ENCODE results near the gene RNF123.

The RNF123 gene

DNA sequence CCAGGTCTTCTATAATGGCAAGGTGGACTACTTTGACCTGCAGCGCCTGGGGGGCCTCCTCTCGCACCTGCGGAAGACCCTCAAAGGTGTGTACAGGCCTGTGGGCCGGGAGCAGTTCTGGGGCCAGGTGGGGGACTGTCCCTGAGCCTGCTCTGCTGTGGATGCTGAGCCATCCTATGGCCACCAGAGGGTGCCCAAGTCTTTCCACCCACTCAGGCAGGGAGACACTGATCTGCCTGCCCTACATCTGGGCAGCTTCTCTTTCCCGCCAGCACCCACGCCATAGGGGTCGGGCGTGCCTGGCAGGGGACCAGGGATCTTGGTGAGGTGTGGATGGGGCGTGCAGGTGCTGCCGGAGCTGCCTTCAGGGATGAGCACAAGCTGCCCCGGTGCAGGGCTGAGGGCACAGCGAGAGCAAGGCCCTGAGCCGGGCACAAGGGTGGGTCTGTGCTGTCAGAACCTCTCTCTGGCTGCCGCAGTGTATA is 14.1 kb downstream of the RNF123 start:
- peak; percentile 54 for DNase-seq (ENCODE audit: low read depth)

DNA sequence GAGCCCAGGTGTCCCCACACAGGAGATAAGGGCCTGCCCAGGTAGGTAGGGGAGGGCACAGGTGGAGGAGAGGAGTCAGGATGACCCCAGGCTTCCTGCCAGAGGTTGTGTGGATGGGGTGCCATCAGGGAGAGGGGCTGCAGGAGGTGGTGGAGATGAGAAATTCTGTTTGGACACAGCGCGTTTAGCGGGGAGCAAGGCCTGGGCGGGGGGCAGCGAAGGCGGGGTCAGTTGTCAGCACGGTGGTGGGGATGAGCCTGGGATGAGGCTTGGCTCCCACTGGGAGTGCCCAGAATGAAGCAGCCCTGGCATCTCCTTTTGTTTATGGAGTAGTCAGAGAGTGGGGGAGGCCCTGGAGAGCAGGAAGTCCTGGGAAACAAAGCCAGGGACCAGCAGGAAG is 14.6 kb downstream of the RNF123 start:
- no peak for DNase-seq (ENCODE audit: low read depth)

DNA sequence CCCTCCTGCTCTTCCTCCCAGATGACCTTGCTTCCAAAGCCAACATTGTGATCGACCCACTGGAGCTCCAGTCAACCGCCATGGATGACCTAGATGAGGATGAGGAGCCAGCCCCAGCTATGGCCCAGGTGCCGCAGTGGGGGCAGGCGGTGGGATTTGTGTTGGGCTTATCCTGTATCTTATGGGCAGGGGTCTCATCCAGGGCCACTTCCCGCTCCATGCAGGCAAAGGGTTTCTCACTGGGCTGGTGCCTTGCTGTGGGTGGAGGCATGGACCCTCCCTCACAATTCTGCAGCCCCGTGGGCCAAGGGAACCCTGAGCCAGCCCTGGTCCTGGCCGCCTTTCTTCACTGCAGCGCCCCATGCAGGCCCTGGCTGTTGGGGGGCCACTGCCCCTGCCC is 15.3 kb downstream of the RNF123 start:
- DNase-seq (ENCODE audit: low read depth) = no peak

DNA sequence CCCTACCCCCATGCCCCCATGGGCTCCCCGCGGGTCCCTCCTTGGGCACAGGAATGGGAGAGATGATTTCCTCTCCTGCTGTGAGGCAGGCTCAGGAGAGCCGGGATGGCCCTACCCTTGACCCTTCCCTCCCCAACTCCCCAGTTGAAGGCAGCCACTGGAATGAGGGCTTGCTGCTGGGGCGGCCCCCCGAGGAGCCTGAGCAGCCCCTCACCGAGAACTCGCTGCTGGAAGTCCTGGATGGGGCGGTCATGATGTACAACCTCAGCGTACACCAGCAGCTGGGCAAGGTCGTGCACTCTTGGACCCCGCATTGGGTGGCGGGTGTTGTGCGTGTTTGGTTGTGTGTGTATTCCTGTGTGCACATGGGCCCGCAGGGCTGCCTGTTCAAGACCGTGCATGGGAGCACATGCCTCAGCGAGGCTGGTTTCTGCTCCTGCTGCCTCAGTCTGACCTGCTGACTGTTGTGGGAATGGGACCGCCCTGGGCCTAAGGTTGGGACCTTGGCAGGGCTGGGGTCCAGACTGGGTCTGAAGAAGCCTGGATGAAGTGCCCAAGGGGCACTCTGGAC is 16.1 kb downstream of the RNF123 start:
- DNase-seq (ENCODE audit: low read depth) = no peak

DNA sequence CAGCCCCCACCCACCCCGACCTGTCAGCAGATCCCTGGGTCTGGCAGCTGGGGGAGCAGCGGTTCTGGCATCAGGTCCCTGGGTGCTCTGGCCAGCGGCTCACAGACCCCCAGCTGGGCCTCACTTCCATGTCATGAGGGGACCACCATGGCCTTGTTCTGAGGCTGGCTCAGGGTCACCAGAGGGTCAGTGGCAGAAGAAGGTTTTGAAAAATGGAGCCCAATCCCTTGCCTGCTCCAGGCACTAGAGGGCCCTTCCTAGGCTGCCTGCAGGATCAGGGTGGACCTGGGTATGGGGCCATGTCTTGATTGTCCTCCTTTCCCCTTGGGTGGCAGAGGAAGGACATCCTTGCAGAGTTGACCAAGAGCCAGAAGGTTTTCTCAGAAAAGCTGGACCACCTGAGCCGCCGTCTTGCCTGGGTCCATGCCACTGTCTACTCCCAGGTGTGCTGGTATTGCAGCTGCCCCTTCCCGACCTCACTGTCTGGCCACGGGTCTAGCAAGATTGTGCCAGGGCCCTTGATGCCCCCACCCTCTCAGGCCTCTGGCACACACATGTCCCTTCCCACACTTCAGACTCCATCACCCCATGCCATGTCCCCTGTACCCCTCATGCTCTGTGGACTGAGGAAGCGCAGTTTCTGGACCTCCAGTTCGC is 17.2 kb downstream of the RNF123 start:
- DNase-seq (ENCODE audit: low read depth) = no peak

DNA sequence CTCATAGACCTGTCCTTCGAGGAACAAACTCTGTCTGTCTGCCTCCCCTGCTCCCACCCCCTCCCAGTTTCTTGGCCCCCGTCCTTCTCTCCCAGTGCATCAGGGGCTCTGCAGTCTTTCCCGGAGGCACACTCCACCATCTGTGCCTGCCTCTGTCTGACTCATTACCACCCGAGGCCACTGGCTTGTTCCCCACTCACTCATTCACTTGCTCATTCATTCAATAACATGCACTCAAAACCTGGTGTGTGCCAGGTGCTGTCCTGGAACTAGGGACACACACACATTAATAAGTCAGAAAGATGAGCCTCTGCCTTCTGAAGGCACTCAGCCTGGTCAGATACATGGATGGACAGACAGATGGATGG is 17.7 kb downstream of the RNF123 start:
- DNase-seq (ENCODE audit: low read depth) = no peak

DNA sequence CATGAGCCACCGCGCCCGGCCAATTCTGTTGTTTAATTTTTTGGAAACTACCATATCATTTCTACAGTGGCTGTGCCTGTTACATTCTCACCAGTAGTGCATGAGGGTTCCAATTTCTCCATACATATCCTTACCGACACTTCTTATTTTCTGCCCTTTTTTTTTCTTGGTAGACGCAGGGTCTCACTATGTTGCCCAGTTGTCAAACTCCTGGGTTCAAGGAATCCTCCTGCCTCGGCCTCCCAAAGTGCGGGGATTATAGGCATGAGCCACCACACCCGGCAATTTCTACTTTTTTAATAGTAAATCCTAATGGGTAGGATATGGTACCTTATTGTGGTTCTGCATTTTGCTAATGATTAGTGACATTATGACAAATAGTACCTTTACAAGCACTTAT is 20.5 kb downstream of the RNF123 start:
- no peak for DNase-seq (ENCODE audit: low read depth)

DNA sequence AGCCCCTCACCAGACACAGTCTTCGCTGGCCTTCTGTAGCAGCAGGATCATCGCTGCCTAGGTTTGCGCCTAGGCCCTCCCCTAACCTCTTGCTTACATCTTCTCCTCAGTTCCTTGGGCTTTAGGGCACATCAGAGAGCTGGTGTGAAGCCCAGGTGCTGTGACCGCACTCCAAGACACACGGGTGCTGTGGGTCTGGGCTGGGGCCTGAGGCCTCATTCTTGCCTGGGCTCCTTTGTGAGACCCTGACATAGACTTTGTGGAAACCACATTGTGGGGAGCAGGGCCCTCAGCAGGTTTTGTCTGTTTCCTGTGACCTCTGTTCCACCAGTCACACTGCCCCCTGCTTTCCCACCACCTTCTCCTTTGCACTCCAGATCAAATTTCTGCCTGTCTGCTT is 22.1 kb downstream of the RNF123 start:
- DNase-seq (ENCODE audit: low read depth) = no peak

DNA sequence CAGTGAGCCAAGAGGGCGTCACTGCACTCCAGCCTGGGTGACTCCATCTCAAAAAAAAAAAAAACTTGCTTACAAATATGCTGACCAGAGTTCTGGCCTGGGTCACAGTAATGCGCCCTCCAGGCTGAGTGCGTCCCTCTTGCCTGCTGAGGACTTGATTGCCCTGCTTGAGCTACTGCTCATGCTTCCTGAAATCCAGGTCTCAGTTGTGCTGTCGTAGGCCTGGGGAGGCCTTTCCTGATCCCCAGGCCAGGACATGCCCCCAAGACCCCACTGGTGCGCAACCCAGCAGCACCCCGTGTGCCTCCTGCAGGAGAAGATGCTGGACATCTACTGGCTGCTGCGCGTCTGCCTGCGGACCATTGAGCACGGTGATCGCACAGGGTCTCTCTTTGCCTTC is 22.8 kb downstream of the RNF123 start:
- DNase-seq (ENCODE audit: low read depth) = no peak

DNA sequence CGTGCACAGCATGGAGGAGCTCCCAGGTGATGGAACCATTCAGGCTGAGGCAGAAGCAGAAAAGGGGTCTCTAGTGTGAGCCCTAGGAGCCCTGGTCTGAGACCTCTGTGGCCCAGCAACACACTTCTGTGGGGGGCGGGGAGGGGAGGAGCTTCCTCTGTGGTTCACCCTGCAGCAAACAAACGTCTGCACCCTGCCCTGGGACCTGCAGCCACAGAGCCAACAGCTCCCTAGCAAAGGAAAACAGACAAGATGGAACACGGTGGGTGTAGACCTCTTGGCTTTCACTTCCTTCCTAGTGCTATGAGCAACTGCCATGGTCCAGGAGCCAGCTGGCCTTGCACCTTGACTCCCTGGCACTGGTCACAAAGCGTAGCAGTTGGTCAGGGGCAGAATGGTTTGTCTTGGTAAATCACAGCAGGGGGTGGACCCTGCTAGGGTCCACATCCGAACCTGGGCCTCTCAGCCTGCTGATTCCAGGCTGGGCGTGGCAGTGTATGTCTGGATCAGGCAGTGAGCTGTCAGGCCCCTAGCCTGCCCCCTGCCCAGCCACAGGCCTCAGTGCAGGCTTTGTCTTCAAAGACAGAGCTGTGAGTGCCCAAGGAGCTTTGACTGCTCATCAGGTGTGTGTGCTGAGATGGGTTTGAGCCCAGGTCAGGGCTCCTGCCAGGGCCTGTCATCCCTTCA is 23.4 kb downstream of the RNF123 start:
- DNase-seq (ENCODE audit: low read depth) = no peak

DNA sequence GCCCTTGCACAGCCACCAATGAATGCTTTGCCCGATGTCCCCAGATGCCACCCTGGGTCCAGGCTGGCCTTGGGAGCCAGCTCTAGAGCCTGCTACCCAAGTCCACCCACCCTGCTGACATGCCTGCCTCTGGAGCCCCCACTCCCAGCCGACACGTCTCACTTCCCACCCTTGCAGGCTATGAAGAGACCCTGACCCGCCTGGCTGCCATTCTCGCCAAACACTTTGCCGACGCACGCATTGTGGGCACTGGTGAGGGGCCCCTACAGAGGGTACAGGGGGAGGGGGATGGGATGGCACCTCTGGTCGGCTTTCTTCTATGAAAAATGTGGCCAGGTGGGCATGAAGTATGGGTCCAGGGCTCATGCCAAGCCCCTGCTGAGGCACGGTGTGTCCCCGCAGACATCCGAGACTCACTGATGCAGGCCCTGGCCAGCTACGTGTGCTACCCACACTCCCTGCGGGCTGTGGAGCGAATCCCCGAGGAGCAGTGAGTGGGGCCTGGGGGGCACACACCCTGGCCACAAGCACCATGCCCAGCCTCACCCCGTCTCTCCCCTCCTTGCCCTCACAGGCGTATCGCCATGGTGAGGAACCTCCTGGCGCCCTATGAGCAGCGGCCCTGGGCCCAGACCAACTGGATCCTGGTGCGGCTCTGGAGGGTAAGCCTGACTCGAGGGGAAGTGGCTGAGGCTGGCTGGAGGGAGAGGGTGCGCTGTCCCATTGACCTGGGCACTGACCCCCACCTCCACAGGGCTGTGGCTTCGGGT is 24.2 kb downstream of the RNF123 start:
- no peak for DNase-seq (ENCODE audit: low read depth)

DNA sequence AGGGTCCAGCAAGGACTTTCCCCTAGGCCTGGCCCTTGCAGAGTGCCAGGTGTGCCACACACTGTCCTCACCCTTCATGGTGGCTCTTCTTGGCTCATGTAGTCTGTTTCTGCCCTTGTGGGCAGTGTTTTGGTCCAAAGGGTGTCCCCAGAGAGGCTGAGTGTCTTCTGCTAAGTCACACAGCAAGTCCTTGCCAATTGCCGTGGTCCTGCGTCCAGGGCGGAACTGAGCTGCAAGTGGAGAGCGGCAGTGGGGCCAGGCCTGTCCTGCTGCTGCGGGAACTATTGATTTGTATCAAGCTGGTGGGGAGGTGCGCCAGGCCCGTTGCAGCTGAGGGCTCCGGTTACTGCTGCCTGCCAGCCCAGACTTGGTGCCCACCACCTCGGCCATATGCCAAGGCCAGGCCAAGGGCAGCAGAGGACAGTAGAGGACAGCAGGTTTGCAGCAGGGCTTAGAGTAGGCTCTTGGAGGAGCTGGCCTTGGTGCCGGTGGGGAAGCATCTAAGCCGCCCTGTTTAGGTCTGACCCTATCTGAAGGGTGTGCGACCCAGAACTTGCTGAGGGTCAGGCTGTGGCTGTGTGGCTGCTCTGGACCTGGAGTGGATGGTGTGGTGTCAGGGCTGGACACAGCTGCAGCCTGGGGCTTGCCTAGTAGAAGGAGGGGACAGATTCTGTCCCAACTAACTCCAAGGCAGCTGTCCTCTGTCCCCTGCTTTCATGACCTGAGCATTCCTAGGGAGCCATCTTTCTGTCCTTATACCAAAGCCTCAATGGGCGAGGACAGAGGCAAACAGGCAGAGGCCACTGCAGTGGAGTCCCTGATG is 25.6 kb downstream of the RNF123 start:
- no peak for DNase-seq (ENCODE audit: low read depth)

DNA sequence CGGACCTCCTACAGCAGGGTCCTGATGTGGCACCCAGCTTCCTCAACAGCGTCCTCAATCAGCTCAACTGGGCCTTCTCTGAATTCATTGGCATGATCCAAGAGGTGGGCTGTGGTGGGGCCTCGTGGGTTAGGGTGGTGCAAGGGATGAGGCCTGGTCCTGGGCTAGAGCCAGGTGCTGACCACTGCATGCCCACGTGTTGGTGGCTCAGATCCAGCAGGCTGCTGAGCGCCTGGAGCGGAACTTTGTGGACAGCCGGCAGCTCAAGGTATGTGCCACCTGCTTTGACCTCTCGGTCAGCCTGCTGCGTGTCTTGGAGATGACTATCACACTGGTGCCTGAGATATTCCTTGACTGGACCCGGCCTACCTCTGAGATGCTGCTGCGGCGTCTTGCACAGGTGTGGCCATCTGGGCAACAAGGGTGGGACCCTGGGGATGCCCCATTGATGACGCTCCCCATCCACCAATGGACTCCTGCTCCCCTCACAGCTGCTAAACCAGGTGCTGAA is 26.3 kb downstream of the RNF123 start:
- no peak for DNase-seq (ENCODE audit: low read depth)

DNA sequence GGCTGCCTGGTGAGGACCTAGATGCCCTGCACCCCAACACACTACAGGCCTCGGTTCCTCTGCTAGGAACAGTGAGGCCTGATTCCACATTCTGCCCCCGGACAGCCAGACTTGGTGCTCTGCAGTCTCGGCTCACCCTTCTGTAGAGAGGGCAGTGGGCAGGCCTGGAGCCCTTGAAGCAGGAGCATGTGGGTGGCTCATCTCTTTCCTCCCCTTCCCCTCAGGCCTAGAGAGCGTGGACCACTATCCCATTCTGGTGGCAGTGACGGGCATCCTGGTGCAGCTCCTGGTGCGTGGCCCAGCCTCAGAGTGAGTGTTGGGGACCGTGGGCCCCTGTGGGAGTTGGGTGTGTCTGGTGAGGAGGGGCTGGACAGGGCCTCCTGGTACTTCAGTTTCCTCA is 26.8 kb downstream of the RNF123 start:
- no peak for DNase-seq (ENCODE audit: low read depth)

DNA sequence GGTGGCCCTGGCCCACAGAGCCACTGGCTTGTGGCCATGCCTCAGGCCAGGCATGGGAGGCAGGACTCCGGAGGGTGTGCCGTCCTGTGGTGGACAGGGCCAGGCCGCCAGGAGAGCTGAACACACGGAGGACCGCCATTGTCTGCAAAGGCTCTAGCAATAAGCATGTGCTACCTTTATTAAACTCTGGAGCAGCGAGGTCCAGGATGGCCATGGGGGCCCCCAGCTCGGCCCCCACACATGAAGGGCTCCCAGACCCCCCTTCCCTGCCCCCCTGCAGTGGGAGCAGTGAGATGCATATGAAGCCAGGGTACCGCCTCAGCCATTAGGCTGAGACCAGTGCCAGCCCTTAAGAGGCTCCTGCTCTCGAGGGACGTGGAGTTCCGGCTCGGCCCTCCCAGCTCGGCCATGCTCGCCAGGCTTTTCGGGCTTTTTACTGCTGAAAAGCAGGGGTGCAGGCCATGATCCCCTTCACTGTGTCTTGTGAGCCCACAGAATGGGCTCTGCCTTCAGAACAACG is 27.4 kb downstream of the RNF123 start:
- DNase-seq (ENCODE audit: low read depth) = no peak

DNA sequence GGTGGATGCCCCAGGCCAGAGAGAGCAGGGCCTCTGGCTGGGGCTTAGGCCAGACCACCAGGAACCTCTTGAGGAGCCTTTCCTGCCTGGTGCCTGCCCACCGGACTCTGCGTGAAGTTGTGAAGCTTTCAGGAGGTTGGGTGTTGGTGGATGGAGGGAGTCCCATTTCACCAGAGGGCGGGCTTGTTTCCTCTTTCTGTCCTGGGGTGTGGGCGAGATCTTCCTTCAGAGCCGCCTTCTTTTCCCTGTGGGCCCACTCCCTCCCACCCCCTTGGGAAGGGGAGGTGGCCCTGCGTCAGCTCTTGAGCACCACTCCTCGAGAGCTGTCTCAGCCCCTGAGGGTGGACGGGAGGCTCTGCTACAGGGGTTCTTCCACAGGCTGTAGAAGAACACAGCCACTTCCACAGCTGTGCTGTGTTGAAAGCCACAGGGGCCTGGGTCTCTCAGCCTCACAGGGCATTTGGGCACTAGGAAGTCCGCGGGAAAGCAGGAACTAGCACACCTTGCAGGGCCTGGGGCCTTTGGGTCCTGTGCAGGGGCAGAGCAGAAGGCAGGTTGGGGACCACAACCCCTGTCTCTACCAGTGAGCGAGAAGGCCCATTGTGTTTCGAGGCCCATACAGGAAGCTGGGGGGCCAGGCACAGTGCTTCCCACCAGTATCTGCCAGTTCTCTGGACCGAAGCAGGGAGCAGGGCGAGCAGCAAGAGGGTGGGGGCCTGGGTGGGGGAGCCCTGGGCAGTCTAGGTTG is 28.0 kb downstream of the RNF123 start:
- no peak for DNase-seq (ENCODE audit: low read depth)

DNA sequence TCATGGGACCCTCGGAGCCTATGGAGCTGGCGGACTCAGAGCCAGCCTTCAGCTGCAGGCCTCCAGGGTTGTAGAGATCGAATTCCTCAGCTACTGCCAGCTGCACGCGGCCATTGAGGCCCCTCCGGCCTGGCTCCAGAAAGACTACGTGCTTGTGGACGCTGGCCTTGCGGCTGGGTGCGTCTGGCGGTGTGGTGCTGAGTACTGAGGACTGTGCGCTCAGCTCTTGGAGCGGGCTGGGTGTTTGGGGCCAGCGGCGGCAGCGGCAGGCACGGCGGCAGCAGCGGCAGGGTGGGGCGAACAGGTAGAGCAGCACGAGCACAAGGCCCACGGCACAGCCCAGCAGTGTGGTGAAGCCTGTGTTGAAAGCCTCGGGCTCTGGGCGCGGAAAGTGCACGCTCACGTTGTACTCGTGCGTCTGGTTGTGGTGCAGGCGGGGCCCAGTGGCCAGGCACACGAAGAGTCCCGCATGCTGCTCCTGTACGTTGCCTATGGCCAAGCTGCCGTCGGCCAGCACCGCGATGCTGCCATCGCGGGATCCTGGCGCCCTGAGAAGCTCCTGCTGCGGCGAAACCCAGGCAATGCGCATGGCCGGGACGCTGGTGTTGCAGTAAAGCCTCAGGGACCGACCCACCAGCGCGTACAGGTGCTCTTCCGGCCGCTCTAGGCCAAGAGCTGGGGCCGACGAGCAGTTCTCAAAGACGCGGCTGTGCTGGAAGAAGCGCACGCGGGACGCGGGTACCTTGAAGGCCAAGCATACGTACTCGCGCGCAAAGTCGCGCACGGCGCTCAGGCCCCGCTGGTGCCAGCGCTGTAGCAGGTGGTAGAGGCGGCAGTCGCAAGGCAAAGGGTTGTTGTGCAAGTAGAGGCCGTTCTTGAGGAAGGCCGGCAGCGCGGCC is 28.9 kb downstream of the RNF123 start:
- no peak for DNase-seq (ENCODE audit: low read depth)

DNA sequence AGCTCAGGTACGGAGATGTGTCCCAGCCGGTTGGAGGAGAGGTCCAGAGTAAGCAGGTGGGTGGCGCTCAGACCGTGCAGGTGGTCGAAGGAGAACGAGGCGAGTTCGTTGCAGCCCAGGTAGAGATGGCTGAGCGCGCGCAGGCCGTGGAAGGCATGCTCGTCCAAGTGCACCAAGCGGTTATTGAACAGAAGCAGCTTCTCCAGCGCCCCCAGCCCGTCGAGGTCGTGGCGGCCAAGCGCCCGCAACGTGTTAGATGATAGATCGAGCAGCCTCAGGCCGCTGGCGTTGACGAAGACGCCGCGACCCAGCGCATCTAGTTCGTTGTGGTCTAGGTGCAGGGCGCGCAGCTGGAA is 29.5 kb downstream of the RNF123 start:
- DNase-seq (ENCODE audit: low read depth) = no peak

DNA sequence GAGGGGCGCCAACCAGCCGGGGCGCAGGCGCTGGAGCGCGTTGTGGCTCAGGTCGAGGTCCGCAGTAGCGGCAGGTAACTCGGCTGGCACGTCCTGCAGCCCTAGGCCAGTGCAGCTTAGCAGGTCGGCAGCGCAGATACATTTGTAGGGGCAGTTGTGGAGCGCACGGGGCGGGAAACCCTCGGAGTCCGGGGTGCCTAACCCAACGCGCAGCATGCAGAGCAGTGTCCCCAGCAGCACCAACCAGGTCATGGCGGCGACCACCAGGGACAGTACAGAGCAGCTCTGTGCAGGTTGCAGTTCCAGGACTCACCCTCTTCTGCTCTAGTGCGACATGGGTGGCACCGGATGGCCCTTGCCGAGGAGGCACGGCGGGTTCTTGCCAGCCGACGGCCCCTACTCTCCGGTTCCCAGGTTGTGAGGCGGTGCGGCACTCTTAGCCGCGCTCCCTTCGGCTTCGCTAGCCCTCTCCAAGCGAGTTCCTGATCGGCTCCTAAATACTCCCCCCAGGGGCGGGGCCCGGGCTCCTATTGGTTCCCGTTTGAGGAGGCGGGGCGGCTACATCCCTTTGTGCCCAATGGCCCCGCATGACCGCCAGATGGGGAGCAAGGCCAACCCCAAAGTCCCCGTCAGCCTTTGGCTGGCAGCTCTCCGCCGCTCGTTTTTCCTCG is 30.0 kb downstream of the RNF123 start, which contains the start of gene AMIGO3:
Gene AMIGO3 (minus strand): TSS at position 471 of the 671 bp plus-strand sequence. CDS start 219 bp downstream, at position 252.
- DNase-seq (ENCODE audit: low read depth) = peak; percentile 85
